Glutamatergic neuron (in vitro differentiated cells): ENCODE data around the gene LHFPL6. TPM values are rescaled to one million over a fixed set of nuclear protein-coding genes. Genes with fewer than 3 reads are reported as not detected.

ENCODE experiments used
- DNase-seq: peaks from one replicate; pipeline ENCODE4 v3.0.0; 2022
- H3K27ac Mint-ChIP-seq: one replicate; pipeline ENCODE4 v1.8.0; 2020; ENCODE audit warnings: mild to moderate bottlenecking, mixed read lengths, inconsistent platforms; ENCODE audit not compliant: unreplicated experiment
- H3K27me3 Mint-ChIP-seq: one replicate; pipeline ENCODE4 v1.8.0; 2020; ENCODE audit warnings: mild to moderate bottlenecking, moderate library complexity, mixed read lengths, inconsistent platforms; ENCODE audit not compliant: unreplicated experiment
- H3K36me3 Mint-ChIP-seq: one replicate; pipeline ENCODE4 v1.8.0; 2020; ENCODE audit warnings: mild to moderate bottlenecking, mixed read lengths, inconsistent platforms; ENCODE audit not compliant: unreplicated experiment
- H3K4me1 Mint-ChIP-seq: one replicate; pipeline ENCODE4 v1.8.0; 2020; ENCODE audit warnings: mild to moderate bottlenecking, low read depth, mixed read lengths, inconsistent platforms; ENCODE audit not compliant: unreplicated experiment
- H3K4me3 Mint-ChIP-seq: one replicate; pipeline ENCODE4 v1.8.0; 2020; ENCODE audit warnings: mild to moderate bottlenecking, mixed read lengths, inconsistent platforms; ENCODE audit not compliant: unreplicated experiment
- H3K9me3 Mint-ChIP-seq: one replicate; pipeline ENCODE4 v1.8.0; 2020; ENCODE audit warnings: mild to moderate bottlenecking, moderate library complexity, mixed read lengths, inconsistent platforms; ENCODE audit not compliant: unreplicated experiment
- total RNA-seq: library from RNA; stranded (reverse); fragmentation: NEBNext Ultra II Directional; extraction: Animal tissue kit (Norgen Biotek cat#: 25700); gene quantifications from one replicate; pipeline ENCODE4 v1.2.1, GENCODE V29; 2021; ENCODE audit not compliant: unreplicated experiment
- TF ChIP-seq, protein P1 (sequence below): fragments of 200-600 bp; sonication (generic); IDR thresholded peaks from one replicate; pipeline ENCODE4 v1.5.0; 2021; ENCODE audit not compliant: partially characterized antibody, unreplicated experiment

LHFPL6 gene
- total RNA-seq, 1 donor from 2014 or later: 1.7 TPM

DNA sequence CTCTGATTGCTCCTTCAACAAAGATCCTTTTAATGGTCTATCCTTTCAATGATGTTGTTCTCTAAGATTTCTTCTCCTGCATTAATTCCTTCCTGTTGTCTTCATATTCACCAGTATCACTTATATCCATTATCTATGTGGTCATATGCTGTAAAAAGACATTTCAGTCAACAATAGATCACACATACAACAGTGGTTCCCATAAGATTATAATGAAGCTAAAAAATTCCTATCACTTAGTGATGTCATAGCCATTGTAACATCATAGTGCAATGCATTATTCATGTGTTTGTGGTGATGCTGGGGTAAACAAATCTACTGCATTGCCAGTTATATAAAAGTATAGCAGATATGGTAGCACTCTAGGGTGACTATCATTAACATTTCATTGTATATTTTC is 266.1 kb downstream of the LHFPL6 start:
- H3K27me3 Mint-ChIP-seq: peaks cover 9% of the 10 kb centered on the region
- peaks cover 2% of the 10 kb centered on the region for H3K9me3 Mint-ChIP-seq
- no peaks in the 10 kb centered on the region for H3K4me1 Mint-ChIP-seq
- DNase-seq: no peak
- TF ChIP-seq, protein P1, sequence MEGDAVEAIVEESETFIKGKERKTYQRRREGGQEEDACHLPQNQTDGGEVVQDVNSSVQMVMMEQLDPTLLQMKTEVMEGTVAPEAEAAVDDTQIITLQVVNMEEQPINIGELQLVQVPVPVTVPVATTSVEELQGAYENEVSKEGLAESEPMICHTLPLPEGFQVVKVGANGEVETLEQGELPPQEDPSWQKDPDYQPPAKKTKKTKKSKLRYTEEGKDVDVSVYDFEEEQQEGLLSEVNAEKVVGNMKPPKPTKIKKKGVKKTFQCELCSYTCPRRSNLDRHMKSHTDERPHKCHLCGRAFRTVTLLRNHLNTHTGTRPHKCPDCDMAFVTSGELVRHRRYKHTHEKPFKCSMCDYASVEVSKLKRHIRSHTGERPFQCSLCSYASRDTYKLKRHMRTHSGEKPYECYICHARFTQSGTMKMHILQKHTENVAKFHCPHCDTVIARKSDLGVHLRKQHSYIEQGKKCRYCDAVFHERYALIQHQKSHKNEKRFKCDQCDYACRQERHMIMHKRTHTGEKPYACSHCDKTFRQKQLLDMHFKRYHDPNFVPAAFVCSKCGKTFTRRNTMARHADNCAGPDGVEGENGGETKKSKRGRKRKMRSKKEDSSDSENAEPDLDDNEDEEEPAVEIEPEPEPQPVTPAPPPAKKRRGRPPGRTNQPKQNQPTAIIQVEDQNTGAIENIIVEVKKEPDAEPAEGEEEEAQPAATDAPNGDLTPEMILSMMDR: no peak
- no peaks in the 10 kb centered on the region for H3K36me3 Mint-ChIP-seq
- no peak overlapping the region for H3K27ac Mint-ChIP-seq
- no peak overlapping the region for H3K4me3 Mint-ChIP-seq

DNA sequence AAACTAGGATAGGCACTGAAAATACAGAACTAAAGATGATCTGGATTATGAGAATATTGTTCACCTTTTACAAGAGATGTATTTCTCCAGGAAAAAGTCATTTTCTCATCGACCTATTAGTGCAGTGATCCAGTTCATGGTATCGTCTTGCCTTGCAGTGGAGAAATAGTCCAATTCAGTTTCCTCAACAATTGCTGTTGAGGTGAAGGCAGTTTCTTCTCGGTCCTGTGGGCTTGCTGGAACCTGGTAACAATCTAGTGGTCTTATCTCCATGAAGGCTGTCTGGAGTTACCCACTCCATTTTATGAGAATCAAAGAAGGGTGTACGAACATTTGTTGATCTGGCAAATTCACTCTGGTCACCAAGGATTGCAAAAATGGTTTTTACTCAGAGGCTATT is 266.8 kb downstream of the LHFPL6 start:
- H3K4me1 Mint-ChIP-seq: no peaks in the 10 kb centered on the region
- H3K9me3 Mint-ChIP-seq: peaks cover 2% of the 10 kb centered on the region
- DNase-seq: no peak
- no peaks in the 10 kb centered on the region for H3K36me3 Mint-ChIP-seq
- H3K27ac Mint-ChIP-seq: no peak overlapping the region
- no peak overlapping the region for H3K4me3 Mint-ChIP-seq
- peaks cover 9% of the 10 kb centered on the region for H3K27me3 Mint-ChIP-seq
- TF ChIP-seq, protein P1: no peak

DNA sequence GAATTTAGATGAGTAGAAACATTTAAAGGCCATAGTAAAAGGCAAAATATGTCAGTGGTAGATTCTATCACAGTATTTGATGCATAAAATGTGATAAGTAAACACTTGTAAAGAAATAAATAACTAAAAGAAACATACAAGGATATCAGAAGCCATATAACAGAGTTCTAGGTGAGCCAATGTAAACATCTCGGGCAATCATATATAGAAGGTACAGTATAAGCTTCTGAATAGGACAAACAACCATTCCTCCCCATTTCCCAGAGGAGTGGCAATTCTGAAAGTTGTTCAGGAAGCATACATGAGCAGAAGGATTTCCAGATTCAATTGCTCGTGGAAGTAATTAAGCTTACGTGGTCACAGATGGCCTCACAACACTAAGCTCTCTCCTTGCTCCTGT is 267.3 kb downstream of the LHFPL6 start:
- TF ChIP-seq, protein P1: no peak
- no peaks in the 10 kb centered on the region for H3K36me3 Mint-ChIP-seq
- peaks cover 9% of the 10 kb centered on the region for H3K27me3 Mint-ChIP-seq
- no peak overlapping the region for H3K27ac Mint-ChIP-seq
- no peak overlapping the region for H3K4me3 Mint-ChIP-seq
- no peaks in the 10 kb centered on the region for H3K4me1 Mint-ChIP-seq
- no peak for DNase-seq
- peaks cover 2% of the 10 kb centered on the region for H3K9me3 Mint-ChIP-seq

DNA sequence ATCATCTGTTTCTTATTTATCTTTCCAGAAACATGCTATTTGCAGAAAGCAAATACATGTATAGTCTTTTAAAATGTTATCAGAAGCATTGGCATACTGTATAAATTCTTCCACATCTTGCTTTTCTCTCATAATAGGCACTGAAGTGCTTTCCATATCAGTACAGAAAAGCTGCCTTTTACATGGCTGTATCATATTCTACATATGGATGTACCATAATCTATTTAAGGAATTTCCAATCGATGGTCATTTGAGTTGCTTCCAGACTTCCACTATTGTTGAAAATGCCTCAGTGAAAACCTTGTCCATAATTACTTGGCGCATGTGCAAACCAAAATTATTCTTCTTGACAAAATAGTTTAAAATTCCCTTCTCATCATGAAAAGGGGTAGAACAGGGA is 272.5 kb downstream of the LHFPL6 start:
- H3K9me3 Mint-ChIP-seq: peaks cover 3% of the 10 kb centered on the region
- H3K27ac Mint-ChIP-seq: no peak overlapping the region
- no peak overlapping the region for H3K4me3 Mint-ChIP-seq
- TF ChIP-seq, protein P1: no peak
- no peaks in the 10 kb centered on the region for H3K4me1 Mint-ChIP-seq
- no peaks in the 10 kb centered on the region for H3K36me3 Mint-ChIP-seq
- no peak for DNase-seq
- peaks cover 9% of the 10 kb centered on the region for H3K27me3 Mint-ChIP-seq

DNA sequence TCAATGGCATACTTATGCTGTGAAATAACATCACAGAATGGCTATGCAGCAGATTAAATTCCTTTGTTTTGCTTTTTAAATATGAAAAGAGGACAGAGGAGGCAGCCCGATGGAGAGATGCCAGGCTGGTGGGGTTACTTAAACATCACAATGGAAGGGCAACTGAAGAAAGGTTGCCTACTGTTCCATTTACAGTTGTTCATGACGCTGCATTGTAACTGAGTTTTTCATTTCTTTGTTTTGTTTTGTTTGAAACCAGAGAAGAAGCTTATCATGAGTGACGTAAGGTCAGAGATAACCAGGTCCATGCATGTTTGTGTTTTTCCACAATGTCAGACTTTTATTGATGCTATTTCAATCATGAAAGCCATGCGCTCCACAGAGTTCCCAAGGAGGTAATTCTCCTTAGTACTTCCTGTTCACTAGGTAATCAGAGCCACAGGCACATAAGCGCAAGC is 273.8 kb downstream of the LHFPL6 start:
- Mint-ChIP-seq H3K36me3 (no peaks in the 10 kb centered on the region), H3K27ac (no peak overlapping the region), H3K27me3 (peaks cover 9% of the 10 kb centered on the region), H3K4me3 (no peak overlapping the region), H3K4me1 (no peaks in the 10 kb centered on the region), H3K9me3 (peaks cover 4% of the 10 kb centered on the region)
- TF ChIP-seq, protein P1: no peak
- no peak for DNase-seq
